Measurements from ENCODE around the gene PPP4R4.

DNA sequence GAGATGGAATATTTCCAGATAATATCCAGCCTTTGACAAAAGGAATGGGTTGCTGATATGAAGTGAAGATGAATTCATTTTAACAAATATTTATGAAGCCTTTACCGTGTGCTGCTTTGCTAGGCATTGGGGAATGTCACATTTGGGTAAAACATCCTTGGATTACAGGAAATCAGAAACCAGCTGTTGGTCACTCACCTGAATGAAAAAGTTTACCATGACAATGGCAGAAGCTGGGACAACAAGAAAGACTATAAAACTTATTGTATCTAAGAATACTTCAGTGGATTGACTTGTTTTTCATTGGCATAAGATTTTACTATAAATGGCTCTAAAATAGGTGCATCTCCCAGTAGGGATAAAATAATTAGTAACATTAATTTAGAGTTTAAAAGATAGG is 19.7 kb downstream of the PPP4R4 start:
- TF ChIP-seq POLR2A (IDR thresholded peaks at IDR 0.05; ENCODE audit: low read length): no peak
- TF ChIP-seq GATA1 (IDR thresholded peaks at IDR 0.05; ENCODE audit: low read depth, low read length): no peak

Data from erythroblast (primary cell).